WERI-Rb-1 (cell line): Measurements from ENCODE around the gene ARL15.

Experiments
- DNase-seq: peaks from one replicate; pipeline ENCODE4 v3.0.0-alpha.2; 2020
- H3K27ac ChIP-seq: fragments of 250-450 bp; sonication (Bioruptor Pico); 2 replicates; pipeline ENCODE4 v1.5.1; 2020; ENCODE audit warnings: mild to moderate bottlenecking, moderate library complexity
- H3K27me3 ChIP-seq: fragments of 250-450 bp; sonication (Bioruptor Pico); 2 replicates; pipeline ENCODE4 v1.5.1; 2021; ENCODE audit warnings: mild to moderate bottlenecking, low read depth, moderate library complexity; ENCODE audit not compliant: insufficient read depth, severe bottlenecking
- H3K36me3 ChIP-seq: fragments of 250-450 bp; sonication (Bioruptor Pico); 2 replicates; pipeline ENCODE4 v1.5.1; 2020; ENCODE audit warnings: mild to moderate bottlenecking, moderate library complexity
- H3K4me3 ChIP-seq: 2 replicates; pipeline ENCODE4 v1.5.1; 2011; ENCODE audit warnings: low read depth, mild to moderate bottlenecking, control low read depth, low read length
- H3K9me3 ChIP-seq: fragments of 250-450 bp; sonication (Bioruptor Pico); 2 replicates; pipeline ENCODE4 v1.5.1; 2021; ENCODE audit warnings: mild to moderate bottlenecking, moderate library complexity; ENCODE audit not compliant: severe bottlenecking
- TF ChIP-seq, protein P1 (sequence below): IDR thresholded peaks from 2 replicates; pipeline ENCODE4 v1.5.1; 2011; ENCODE audit warnings: low read depth, mild to moderate bottlenecking, control low read depth, inconsistent platforms, low read length

Gene ARL15

GRCh38 chr5:54186912-54187445, 123.4 kb downstream of the ARL15 start:
- DNase-seq = no peak

GRCh38 chr5:54186108-54186507, 124.3 kb downstream of the ARL15 start:
- no peaks in the 10 kb centered on the region for H3K9me3 ChIP-seq
- H3K4me3 ChIP-seq = no peak overlapping the region
- no peaks in the 10 kb centered on the region for H3K36me3 ChIP-seq
- TF ChIP-seq, protein P1, sequence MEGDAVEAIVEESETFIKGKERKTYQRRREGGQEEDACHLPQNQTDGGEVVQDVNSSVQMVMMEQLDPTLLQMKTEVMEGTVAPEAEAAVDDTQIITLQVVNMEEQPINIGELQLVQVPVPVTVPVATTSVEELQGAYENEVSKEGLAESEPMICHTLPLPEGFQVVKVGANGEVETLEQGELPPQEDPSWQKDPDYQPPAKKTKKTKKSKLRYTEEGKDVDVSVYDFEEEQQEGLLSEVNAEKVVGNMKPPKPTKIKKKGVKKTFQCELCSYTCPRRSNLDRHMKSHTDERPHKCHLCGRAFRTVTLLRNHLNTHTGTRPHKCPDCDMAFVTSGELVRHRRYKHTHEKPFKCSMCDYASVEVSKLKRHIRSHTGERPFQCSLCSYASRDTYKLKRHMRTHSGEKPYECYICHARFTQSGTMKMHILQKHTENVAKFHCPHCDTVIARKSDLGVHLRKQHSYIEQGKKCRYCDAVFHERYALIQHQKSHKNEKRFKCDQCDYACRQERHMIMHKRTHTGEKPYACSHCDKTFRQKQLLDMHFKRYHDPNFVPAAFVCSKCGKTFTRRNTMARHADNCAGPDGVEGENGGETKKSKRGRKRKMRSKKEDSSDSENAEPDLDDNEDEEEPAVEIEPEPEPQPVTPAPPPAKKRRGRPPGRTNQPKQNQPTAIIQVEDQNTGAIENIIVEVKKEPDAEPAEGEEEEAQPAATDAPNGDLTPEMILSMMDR = no peak
- no peaks in the 10 kb centered on the region for H3K27me3 ChIP-seq
- no peak overlapping the region for H3K27ac ChIP-seq
- DNase-seq = no peak

More at GRCh38 chr5:54186912-54187445, 123.4 kb downstream of the ARL15 start:
- no peak overlapping the region for H3K27ac ChIP-seq
- H3K9me3 ChIP-seq = no peaks in the 10 kb centered on the region
- TF ChIP-seq, protein P1 = no peak
- no peak overlapping the region for H3K4me3 ChIP-seq
- H3K36me3 ChIP-seq = no peaks in the 10 kb centered on the region
- no peaks in the 10 kb centered on the region for H3K27me3 ChIP-seq

GRCh38 chr5:54184806-54185205, 125.6 kb downstream of the ARL15 start:
- Histone ChIP-seq H3K27ac (no peak overlapping the region), H3K4me3 (no peak overlapping the region), H3K9me3 (no peaks in the 10 kb centered on the region), H3K36me3 (no peaks in the 10 kb centered on the region), H3K27me3 (no peaks in the 10 kb centered on the region)
- DNase-seq = no peak
- TF ChIP-seq, protein P1 = no peak

GRCh38 chr5:54180630-54181031, 129.7 kb downstream of the ARL15 start:
- H3K27ac ChIP-seq = no peak overlapping the region
- TF ChIP-seq, protein P1 = no peak
- no peaks in the 10 kb centered on the region for H3K36me3 ChIP-seq
- no peaks in the 10 kb centered on the region for H3K9me3 ChIP-seq
- no peaks in the 10 kb centered on the region for H3K27me3 ChIP-seq
- H3K4me3 ChIP-seq = no peak overlapping the region
- DNase-seq = no peak

DNA sequence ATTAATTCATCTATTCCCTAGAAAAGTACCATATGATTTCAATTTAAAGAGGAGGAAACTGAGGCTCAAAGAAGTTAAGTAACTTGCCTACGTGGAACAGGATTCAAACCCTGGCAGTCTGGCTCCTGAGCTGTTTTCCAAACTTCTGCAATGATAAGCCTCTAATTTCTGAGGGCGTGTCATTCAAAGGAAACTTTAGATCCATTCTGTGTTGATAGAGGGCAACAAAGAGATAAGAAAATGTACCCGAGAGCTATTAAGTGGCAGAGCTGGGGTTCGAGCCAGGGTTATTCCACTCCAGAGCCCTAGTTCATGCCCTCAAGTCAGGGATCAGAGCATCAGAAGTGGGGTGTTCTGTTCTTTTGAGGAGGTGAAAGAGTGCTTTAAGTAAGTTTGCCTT, 131.4 kb downstream of the ARL15 start:
- TF ChIP-seq, protein P1 = no peak
- no peak for DNase-seq

GRCh38 chr5:54178207-54178606, 132.2 kb downstream of the ARL15 start:
- Histone ChIP-seq H3K4me3 (no peak overlapping the region), H3K9me3 (no peaks in the 10 kb centered on the region), H3K27me3 (no peaks in the 10 kb centered on the region), H3K27ac (no peak overlapping the region), H3K36me3 (no peaks in the 10 kb centered on the region)
- no peak for DNase-seq
- TF ChIP-seq, protein P1 = no peak

More for the DNA sequence above, 131.4 kb downstream of the ARL15 start:
- no peak overlapping the region for H3K27ac ChIP-seq
- H3K9me3 ChIP-seq = no peaks in the 10 kb centered on the region
- H3K27me3 ChIP-seq = no peaks in the 10 kb centered on the region
- no peaks in the 10 kb centered on the region for H3K36me3 ChIP-seq
- no peak overlapping the region for H3K4me3 ChIP-seq
